Transverse colon (tissue), 4 donors: ENCODE measurements around the gene SPATS1.

Experiments
- POLR2AphosphoS5 ChIP-seq, 3 donors: sonication (generic); formaldehyde crosslinking; IDR thresholded peaks; one replicate each; pipeline ENCODE4 v1.6.1; 2016; ENCODE audit warnings: antibody characterized with exemption in 3 of 3
- TF ChIP-seq, protein P1 (sequence below), 5 experiments: fragments of 200-600 bp in 3 of 5; fragments of 450-650 bp in 2 of 5; sonication (generic) in 3 of 5; IDR thresholded peaks; 1 replicate in 2 of 5; 2 replicates in 3 of 5; pipeline ENCODE4 v1.5.1; 2016 to 2017; ENCODE audit warnings: antibody characterized with exemption in 5 of 5, inconsistent platforms in 3 of 5, mild to moderate bottlenecking in 2 of 5, moderate library complexity in 1 of 5

DNA sequence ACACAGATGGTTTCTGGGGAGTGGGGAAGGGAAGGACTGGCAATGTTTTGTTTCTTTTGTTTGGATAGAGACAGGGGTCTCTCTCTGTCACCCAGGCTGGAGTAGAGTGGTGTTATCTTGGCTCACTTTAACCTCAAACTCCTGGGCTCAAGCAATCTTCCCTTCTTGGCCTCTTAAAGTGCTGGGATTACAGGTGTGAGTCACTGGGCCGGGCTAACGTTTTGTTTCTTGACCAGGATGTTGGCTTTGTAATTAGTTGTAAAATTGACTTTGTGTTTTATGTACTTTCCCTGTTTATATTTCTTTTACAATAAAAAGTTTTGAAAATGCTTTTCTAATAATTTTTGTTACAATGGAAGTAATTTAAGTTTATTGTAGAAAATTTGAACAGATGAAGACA, 10.9 kb downstream of the SPATS1 start:
- no peak for TF ChIP-seq POLR2AphosphoS5 (IDR thresholded peaks at IDR 0.05)
- TF ChIP-seq, protein P1, sequence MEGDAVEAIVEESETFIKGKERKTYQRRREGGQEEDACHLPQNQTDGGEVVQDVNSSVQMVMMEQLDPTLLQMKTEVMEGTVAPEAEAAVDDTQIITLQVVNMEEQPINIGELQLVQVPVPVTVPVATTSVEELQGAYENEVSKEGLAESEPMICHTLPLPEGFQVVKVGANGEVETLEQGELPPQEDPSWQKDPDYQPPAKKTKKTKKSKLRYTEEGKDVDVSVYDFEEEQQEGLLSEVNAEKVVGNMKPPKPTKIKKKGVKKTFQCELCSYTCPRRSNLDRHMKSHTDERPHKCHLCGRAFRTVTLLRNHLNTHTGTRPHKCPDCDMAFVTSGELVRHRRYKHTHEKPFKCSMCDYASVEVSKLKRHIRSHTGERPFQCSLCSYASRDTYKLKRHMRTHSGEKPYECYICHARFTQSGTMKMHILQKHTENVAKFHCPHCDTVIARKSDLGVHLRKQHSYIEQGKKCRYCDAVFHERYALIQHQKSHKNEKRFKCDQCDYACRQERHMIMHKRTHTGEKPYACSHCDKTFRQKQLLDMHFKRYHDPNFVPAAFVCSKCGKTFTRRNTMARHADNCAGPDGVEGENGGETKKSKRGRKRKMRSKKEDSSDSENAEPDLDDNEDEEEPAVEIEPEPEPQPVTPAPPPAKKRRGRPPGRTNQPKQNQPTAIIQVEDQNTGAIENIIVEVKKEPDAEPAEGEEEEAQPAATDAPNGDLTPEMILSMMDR (IDR thresholded peaks at IDR 0.05), result no peak
